ENCODE measurements around the gene CCDC188.
A peak's percentile ranks its signal among the peaks of the same experiment; 100 is the strongest.

CCDC188 gene

DNA sequence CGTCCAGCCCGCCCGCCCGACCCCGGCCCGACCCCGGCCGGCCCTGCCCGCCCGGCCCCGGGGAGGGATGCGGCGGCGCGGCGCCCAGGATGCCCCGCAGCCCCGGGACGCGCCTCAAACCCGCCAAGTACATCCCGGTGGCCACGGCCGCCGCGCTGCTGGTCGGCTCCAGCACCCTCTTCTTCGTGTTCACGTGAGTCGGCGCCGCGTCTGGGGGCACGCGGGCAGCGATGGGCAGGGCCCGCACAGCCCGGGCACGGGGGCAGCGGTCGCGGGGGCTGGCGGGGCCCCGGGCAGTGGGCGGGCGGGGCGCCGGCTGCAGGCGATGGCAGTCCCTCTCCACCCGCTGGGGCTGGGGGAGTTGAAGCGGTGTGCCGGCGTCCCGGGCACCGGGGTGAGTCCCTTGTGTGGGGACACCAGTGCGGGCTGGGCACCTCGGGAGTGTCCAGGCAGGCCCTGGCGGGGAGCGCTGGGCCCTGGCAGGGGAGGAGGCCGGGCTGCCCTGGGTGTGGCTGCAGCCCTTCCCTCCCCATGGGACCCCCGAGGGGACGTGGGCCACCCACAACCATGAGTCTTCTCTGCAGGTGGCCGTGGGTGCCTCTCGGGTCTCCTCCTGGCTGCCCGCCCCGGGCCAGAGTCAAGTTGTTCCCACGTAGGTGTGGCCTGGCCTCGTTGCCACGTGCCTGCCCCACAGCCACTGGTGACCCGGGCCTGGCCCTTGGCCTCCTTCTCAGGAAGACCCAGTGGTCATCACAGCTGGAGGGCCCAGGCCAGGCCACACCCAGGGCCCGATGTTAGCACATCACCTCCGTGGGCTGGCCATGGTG, 18.8 kb downstream of the CCDC188 start:
- DNase-seq (ENCODE audit: low read depth) = no peak

DNA sequence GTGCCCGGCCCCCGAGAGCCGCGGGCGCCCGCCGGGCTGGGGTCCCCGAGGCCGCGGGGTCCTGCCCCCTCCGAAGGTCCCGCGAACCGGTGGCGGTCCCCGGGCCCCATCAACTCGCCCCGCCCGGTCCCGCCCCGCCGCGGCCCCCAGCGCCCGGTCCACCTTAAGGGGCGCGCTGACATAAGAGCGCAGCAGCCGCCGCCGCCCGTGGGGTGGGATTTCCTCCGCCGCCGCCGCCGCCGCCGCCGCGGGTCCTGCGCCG, 19.3 kb downstream of the CCDC188 start, which contains the start of gene ZDHHC8:
Gene ZDHHC8 (plus strand): TSS at position 208 of the 262 bp plus-strand sequence. CDS start 144 bp downstream, outside the sequence.
- no peak for DNase-seq (ENCODE audit: low read depth)

DNA sequence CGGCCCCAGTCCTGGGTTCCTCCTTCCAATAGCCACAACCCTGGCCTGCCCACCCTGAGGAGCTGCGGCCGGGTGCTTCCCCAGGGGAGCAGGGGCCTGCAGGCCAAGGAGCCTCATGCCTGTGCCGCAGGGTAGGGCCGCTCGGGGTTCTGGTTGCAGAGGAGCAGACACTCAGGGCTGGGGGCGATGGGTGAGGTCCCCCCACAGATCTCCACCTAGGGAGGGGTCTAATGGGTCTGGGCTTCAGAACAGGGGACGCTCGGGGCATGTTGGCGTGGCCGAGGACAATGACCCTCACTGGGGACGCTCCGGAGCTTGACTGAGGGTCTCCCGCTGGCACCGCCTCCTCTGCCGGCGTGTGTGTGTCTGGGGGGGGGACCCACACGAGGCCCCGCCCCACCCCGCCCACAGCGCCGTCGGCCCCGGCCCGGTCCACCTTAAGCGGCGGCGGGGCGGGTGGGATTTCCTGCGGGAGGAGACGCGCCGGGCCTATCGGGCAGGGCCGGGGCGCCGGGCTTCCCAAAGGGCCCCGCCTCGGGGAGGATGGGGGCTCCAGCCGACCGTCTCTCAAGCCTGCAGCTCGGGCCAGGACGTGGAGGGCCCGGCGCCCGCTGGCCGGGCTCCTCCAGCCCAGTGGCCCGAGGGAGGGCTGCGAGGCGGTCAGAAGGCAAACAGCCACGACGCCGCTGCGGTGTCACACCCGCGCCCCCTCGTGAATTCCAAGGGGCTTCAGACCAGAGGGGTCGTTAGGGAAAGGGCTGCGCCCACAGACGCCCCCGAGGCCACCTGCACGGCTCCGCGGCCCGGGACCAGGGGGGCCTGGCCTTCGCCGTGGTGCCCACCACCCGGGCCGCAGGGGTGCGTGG, 19.9 kb downstream of the CCDC188 start:
- peak; percentile 68 for DNase-seq (ENCODE audit: low read depth)

DNA sequence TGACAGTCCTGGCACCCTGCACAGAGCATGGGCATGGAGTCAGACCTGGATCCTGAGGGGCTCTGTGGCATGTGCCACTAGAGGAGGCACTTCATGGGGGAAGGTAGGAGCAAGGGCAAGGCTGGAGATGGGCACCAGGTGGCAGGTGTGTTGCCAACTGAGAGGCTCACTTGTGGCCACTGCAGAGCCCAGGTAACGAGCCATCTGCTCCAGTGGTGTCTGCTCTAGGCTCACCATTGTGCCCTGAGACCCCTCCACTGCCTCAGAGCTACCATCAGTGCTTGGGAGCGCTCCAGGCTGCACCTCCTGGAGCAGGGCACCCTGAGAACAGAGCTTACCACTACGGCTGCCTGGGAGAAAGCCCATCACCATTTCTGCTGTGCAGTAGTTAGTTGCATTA, 20.5 kb downstream of the CCDC188 start:
- no peak for DNase-seq (ENCODE audit: low read depth)

DNA sequence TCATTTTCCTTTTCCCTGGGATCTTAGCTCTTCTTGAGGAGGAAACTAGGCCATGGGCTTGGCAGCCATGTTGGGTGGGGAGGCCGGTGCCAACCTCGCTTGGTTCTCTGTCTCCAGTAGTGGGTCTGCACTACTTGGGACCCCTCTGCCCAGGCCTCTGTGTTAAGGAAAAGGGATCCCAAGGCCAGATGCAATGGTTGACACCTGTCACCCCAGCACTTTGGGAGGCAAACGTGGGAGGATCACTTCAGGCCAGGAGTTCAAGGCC, 21.2 kb downstream of the CCDC188 start:
- DNase-seq (ENCODE audit: low read depth) = no peak

DNA sequence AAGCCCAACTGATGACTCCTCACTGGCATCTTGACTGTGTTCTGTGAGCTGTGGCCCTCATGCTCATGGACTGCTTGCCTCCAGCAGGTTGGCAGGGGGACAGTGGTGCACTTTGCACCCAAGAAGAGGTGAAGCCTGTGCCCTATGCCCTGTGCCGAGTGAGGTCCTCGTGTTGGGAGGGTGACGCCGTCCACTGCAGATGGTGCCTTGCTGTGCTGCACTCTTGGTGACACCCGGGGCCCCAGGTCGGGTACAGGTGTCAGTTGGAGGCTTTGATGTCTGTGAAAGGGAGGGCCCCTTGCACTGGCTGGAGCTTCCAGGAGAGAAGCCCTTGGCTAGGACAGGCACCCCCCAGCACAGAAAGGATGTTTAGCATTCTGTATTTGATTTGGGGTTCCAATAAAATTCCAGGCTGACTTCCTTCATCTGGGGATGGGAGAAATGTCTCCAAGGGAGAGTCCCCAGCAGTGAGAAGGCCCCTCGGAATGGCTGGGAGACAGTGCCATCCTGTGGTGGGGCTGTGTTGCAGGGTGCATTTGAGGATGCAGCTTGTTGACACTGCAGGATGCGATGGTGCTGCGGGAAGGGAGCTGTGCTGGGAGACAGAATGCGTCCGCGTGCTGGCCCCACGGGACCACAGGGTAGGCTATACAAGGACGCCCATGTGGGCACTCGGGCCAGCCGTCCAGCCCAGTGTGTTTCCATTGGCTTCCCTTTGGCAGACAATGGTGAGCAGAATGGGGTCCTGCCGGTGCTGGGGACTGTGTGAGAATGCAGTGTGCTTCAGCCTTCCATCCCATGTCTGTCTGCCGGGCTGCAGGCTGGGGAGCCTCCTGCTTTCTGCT, 21.7 kb downstream of the CCDC188 start:
- DNase-seq (ENCODE audit: low read depth) = peak; percentile 30

DNA sequence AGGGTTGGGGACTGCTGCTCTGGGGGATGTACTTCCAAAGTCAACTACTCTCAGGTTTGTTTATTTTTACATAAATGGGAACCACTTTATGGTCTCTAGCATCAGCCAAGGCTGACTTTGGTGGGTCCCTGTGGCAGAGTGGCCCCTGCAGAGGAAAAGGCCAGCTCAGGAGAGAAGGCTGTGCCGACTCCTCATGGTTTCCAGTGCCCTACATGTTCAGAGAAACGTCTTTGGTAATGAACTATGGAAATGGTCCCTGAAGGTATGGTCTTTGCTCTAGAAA, 22.3 kb downstream of the CCDC188 start:
- DNase-seq (ENCODE audit: low read depth) = no peak

DNA sequence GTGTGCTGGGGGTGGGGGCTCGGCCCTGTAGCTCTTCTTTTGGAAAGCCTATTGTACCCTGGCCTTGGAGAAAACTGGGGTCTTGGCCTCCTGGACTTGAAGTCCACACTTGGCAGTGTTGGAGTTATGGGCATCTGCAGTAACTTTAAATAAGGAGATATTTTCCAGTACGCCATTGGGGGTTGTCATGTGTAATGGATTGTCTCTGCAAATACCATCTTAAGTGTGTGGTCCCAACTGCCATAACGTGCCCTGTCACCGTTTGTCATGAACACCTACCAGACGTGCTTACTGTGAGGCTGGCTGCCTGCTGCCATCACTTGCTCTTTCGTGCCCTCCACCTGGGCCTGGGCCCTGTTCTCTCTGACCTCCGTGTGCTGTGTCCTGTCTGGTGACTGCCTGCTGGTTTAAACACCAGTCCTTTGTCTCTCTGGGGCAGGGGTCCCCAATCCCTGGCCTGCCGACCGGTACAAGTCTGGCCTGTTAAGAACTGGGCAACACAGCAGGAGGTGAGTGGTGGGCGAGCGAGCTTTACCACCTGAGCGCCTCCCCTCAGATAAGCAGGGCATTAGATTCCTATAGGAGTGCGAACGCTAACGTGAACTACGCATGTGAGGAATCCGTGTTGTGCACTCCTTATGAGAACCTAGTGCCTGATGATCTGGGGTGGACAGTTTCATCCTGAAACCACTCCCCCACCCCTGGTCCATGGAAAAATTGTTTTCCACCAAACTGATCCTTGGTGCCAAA, 22.8 kb downstream of the CCDC188 start:
- no peak for DNase-seq (ENCODE audit: low read depth)

DNA sequence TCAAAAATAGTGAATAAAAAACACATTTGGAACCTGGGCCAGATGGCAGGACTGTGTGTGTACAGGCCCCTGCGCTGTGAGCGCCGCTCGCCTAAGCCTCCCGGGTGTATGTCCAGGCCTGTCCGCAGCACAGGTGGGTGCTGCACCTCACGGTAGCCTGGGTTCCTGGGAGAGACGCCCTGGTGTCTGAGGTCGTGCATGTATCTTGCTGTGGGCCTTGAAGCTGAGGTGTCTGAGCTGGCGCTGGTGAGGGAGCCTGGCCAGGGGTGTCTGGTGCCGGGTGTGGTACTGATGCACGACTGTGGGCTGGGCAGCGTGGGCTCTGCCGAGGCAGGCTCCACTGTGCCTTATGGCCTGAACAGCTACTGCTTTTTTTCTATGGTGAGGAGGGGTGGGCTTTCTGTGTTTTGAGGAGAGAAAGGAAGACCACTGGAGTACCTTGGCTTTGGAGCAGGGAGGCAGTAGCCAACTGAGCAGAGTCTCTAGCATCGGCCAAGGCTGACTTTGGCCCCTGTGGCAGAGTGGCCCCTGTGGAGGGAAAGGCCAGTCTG, 23.5 kb downstream of the CCDC188 start:
- DNase-seq (ENCODE audit: low read depth) = no peak

DNA sequence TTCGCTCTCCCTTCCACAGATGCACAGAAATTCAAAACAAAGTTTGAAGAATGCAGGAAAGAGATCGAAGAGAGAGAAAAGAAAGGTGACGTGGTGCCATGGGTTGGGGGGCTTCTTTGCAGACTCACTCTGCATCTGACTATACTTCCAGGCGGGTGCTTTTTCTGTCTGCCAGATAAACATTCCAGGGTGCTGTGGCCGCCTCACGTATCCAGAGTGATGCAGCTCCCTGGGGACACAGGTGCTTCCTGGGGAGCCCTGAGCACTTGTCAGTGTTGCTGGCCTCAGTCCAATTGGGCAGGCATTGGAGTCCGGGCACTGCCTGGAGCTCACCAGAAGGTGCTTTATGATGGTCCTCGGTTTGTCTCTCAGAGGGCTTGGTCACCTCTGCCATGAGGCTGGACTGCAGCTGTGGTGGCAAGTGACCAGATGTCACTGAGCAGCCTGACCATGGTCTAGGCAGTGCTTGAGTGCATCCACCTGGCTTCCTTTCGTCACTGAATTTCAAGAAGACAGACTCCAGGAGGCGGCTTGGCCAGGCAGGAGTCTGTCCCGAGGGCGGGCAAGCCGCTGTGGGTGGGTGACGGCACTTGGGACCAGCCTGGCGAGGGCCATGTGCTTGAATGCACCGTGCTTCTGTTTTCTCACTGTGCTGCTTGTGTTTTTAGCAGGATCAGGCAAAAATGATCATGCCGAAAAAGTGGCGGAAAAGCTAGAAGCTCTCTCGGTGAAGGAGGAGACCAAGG, 24.4 kb downstream of the CCDC188 start:
- no peak for DNase-seq (ENCODE audit: low read depth)

DNA sequence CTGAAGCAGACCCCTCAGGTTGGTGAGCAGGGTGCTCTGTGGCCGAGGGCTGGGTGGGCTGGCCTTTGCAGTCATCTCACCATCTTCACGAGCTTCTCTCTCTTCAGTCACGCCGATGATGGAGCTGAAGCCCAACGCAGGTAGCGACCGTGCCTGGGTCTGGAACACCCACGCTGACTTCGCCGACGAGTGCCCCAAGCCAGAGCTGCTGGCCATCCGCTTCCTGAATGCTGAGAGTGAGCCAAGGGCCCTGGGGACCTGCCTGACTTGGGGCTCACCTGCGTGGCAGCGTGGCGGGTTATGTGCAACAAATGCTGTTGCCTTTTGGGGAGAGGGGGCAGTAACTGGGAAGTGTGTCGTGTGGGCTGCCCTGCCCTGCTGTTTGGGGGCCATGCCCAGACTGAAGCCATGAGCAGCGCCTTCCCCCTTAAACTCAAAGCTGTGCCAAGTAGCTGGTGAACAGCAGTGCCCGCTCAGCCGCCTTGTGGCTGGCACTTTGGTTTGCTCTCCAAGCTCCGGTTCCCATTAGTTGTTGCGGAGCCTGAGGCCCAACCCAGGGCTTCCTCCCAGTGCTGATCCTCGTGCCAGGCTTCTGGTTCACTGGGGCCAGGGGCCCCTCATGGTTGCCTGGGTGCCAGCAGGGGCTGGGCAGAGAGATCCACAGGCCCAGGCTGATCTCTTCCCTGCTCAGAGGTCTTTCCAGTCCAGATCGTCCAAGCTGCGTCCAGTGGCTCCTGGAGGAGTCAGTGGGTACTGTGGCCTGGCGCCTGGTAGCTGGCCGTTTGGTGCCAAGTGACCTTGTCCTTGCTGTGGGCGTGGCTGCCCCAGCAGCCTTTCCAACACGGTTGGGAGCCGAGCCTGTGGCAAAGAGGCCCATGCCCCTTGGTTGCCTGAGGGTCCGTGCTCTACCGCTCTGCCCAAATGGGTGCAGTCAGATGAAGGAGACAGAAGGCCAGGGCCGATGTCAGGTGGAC, 25.4 kb downstream of the CCDC188 start:
- no peak for DNase-seq (ENCODE audit: low read depth)

DNA sequence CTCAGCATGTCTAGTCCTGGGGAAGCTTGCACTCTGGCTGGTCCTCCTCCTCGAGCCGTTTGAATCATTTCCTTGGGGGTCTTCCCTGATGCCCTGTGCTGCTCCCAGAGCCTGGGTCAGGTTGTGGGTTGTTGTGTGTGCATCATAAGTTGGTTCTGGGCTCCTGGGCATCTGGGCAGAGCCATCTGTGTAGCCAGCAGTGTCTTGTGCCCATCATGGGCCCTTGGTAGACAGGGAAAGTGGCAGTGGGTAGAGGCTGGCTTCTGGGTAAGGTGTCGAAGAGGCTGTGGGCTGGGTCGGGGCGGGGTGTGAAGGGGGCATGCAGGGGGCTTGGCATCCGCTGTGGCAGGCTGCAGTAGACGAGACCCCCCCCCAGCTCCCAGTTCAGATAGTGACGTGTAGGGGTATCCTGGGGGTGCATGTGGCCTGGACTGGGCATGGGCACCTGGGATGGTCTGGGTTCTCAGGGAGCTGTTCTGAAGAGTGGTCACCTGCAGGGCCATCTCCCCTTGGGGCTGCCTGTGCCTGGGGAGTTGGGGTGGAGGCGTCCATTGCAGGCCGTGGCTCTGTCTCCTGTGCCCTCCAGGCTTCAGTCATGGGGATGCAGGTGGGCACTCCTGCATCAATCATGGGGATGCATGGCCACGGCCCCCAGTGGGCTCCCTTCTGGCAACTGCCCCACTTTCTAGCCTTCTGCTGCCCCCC, 26.6 kb downstream of the CCDC188 start:
- no peak for DNase-seq (ENCODE audit: low read depth)

DNA sequence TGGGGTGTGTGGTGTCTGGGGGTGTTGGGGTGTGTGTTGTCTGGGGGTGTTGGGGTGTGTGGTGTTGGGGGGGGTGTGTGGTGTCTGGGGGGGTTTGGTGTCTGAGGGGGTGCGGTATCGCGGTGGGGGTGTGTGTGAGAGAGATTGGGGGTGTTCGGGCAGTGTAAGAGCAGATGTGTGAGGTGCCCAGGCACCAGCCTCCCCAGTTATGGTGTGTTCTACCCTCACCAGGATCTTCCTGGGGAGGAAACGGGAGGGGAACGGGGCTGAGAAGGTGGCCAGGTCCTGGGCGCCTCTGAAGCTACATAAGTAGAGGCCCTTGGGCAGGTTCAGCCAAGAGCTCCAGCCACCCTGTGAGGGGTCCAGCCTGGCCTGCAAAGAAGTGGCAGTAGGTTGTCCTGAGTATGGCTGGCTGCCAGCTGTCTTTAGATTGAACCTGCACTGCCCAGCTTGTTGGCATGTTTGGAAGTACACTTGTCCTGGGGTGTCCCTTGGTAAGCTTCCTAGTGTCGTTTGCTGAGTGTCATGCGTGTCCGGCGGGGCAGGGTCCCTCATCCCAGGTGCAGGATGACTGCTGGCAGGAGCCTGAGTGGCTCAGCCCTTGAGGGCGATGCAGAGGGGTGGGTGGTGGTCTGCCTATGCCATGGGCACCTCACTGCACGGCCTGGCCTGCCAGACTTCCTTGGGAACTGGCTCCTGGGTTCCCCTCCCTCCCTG, 27.3 kb downstream of the CCDC188 start:
- DNase-seq (ENCODE audit: low read depth) = no peak

DNA sequence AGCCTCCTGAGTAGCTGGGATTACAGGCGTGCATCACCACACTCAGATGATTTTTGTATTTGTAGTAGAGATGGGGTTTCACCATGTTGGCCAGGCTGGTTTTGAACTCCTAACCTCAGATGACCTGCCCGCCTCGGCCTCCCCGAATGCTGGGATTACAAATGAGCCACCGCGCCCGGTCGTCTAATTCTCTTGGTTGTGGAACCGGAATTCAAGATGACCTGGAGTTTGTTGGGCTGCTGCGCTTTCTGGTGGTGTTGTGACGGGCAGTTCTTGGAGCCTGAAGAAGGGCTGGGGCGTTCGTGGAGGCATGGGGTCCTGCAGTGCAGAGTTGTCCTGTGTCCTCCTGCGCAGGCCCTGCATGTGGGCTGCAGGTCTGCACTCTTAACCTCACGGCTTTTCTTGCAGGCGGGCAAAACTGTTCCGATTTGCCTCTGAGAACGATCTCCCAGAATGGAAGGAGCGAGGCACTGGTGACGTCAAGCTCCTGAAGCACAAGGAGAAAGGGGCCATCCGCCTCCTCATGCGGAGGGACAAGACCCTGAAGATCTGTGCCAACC, 28.9 kb downstream of the CCDC188 start:
- no peak for DNase-seq (ENCODE audit: low read depth)

DNA sequence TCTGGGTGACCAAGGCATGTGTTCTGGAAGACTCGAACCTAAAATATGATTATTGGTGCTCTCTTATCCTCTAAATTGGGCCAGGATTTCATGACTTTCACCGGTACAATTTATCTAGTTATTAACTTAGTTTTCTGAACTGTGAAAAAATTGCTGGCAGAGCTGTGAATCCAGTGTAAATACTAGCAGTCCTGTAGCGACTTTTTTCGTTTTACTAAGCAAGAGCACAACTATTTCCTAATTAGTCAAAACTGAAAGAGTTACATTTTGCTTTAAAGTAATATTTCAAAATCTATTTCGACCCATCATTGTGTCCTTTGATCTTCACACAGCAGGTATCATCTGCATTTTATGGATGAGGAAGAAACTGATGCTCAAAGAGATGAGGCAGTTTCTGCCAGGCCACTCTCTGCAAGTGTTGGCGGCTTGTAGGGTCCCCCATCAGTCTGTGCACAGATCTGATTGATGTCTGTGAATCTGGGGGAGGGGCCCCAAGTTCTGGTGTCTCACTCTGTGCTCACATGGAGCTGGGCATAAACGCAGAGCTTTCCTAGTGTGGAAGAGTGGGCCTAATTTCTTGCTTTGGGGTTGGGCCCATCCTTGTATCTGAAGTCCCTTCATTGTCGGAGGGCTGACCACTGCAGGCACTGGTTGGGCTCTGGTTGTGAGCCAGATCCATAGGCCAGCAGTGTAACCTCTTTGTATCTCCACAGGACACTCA, 32.4 kb downstream of the CCDC188 start:
- DNase-seq (ENCODE audit: low read depth) = no peak

DNA sequence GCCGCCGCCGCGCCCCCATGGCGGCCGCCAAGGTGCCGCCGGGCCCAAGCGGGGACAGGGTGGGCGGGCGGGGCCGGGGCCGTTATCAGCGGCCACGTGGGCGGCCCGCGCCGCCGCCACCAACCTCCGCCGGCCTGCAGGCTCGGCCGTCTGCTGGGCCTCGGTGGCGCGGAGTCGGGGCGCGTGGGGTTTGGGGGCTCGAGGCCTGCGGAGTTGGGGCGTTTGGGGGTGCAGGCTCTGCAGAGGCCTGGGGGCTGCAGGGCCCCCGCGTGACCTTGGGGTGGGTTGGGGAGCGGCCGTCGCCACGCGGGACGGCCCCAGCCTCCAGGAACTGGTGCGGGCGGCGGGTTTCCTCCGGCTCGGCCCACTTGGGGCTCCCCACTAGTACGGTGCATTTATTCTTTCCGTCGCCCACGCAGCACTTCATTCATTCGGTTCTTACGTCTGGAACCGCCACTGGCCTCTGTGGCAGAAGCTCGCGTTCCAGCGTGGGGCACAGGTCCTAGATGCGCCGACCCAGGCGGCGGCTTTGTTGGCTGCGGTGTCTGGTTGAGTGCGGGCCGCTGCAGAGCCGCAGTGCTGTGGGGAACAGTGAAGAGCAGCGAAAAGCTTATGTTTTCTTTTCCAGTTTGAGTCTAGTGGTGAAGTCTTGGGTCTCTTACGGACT, 33.1 kb downstream of the CCDC188 start:
- DNase-seq (ENCODE audit: low read depth) = no peak
